ENCODE results near the gene EVC2. TPM values are rescaled to one million over a fixed set of nuclear protein-coding genes. Genes with fewer than 3 reads are reported as not detected.

Gene EVC2
- total RNA-seq, 1 experiment from 2014 or later = 7.8 TPM

DNA sequence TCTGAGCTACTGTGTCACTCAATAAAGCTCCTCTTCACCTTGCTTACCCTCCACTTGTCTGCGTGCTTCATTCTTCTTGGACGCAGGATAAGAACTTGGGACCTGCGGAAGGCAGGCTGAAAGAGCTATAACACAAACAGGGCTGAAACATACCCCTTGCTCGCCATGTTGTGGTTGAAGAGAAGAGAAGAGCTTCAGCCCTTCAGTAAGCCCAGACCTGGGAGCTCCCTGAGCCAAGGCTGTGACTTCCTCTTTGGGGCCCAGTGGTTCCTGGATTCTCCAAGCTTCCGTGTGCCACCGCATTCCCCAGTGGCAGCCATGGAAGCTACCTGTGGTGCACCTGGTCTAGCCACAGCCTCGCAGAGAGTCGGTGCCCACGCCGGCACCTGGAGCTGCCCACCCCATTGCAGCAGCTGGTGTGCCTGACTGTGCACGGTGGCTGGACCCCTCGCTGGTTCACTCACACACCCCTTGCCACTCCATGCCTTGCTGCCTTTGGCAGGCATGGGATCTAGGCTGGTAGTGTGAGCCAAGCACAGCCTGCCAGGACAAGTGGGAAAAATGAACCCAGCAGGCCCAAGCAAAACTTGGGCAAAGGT lies 160.6 kb downstream of the EVC2 start:
- no peaks in the 10 kb centered on the region for H3K79me1 ChIP-seq (ENCODE audit: insufficient read depth, low read depth, low read length, poor library complexity, severe bottlenecking)
- no peak overlapping the region for H2BK12ac ChIP-seq (ENCODE audit: insufficient read length, low read depth, low read length)
- Mint-ChIP-seq H3K4me3 (no peak overlapping the region), H3K27ac (no peak overlapping the region), H3K27me3 (ENCODE audit: low read depth) (no peaks in the 10 kb centered on the region), H3K4me1 (no peaks in the 10 kb centered on the region), H3K9me3 (peaks cover 30 to 33% of the 10 kb centered on the region in 2 experiments), H3K36me3 (ENCODE audit: insufficient read depth in 1 of 3, low read depth in 3 of 3) (peaks cover 20 to 30% (median 29%) of the 10 kb centered on the region in 3 experiments)
- H3K79me2 ChIP-seq (ENCODE audit: insufficient read depth, low read length) = no peaks in the 10 kb centered on the region
- no peaks in the 10 kb centered on the region for H3K27me3 ChIP-seq (ENCODE audit: insufficient read depth, low read length)
- no peak overlapping the region for H2BK5ac ChIP-seq (ENCODE audit: insufficient read length, low read length)
- no peak overlapping the region for H3K56ac ChIP-seq (ENCODE audit: insufficient read length, low read depth, low read length)
- H2BK120ac ChIP-seq (ENCODE audit: low read depth, low read length, poor library complexity, severe bottlenecking) = no peak overlapping the region
- peaks cover 13% of the 10 kb centered on the region for H3K9me3 ChIP-seq (ENCODE audit: control insufficient read depth, low read depth, low read length)
- no peaks in the 10 kb centered on the region for H4K20me1 ChIP-seq (ENCODE audit: control insufficient read depth, insufficient read depth, insufficient read length)
- H3K23ac ChIP-seq (ENCODE audit: insufficient read length, low read depth, low read length) = no peak overlapping the region
- TF ChIP-seq, protein P1, sequence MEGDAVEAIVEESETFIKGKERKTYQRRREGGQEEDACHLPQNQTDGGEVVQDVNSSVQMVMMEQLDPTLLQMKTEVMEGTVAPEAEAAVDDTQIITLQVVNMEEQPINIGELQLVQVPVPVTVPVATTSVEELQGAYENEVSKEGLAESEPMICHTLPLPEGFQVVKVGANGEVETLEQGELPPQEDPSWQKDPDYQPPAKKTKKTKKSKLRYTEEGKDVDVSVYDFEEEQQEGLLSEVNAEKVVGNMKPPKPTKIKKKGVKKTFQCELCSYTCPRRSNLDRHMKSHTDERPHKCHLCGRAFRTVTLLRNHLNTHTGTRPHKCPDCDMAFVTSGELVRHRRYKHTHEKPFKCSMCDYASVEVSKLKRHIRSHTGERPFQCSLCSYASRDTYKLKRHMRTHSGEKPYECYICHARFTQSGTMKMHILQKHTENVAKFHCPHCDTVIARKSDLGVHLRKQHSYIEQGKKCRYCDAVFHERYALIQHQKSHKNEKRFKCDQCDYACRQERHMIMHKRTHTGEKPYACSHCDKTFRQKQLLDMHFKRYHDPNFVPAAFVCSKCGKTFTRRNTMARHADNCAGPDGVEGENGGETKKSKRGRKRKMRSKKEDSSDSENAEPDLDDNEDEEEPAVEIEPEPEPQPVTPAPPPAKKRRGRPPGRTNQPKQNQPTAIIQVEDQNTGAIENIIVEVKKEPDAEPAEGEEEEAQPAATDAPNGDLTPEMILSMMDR (conservative IDR thresholded peaks at IDR 0.05) = no peak
- H4K8ac ChIP-seq (replicated peaks; ENCODE audit: insufficient read length, low read depth, low read length) = no peak overlapping the region
- H4K5ac ChIP-seq (ENCODE audit: insufficient read length, low read depth, low read length) = no peak overlapping the region
- WGBS (ENCODE audit: extremely low coverage, insufficient read length, low lambda C conversion rate) = no CpG with 5 or more reads among the region's 12 CpGs
- no peak overlapping the region for H3K14ac ChIP-seq (ENCODE audit: insufficient read depth, low read length)
- no peak overlapping the region for H3K9ac ChIP-seq (ENCODE audit: extremely low read depth, insufficient read length, low read length)
- no peaks in the 10 kb centered on the region for H3K23me2 ChIP-seq (ENCODE audit: insufficient read length, low read depth, low read length, poor library complexity, severe bottlenecking)
- no peaks in the 10 kb centered on the region for H3K4me1 ChIP-seq (ENCODE audit: insufficient read depth, low read length)
- H3K18ac ChIP-seq (ENCODE audit: insufficient read length, low read depth, low read length) = no peak overlapping the region
- no peak overlapping the region for H3K27ac ChIP-seq (ENCODE audit: insufficient read length, low read depth, low read length)
- H3T11ph ChIP-seq (ENCODE audit: low read length) = no peak overlapping the region
- H3K4ac ChIP-seq (ENCODE audit: low read depth, low read length) = no peak overlapping the region
- H3K4me2 ChIP-seq (ENCODE audit: insufficient read depth, insufficient read length, low read length) = no peak overlapping the region
- no peak for DNase-seq
- H4K91ac ChIP-seq (ENCODE audit: insufficient read length, low read depth, low read length) = no peak overlapping the region
- no peak overlapping the region for H2BK15ac ChIP-seq (ENCODE audit: low read depth, low read length)
- no peak overlapping the region for H2AK5ac ChIP-seq (ENCODE audit: insufficient read length, low read length)
- H2AFZ ChIP-seq (ENCODE audit: low read length) = no peak overlapping the region
- no peak overlapping the region for H2BK20ac ChIP-seq (ENCODE audit: low read depth, low read length, poor library complexity, severe bottlenecking)
